Activated CD4-positive, alpha-beta T cell treated with anti-CD3 and anti-CD28 coated beads for 1 hour (primary cell): ENCODE data around the gene CCBE1.
"Not testable (repeated sequence)": the region's sequence is repeated elsewhere in the genome, so short reads cannot be mapped to it uniquely, and the experiment has no call there.

Experiments used
- DNase-seq: peaks from one replicate; pipeline ENCODE4 v3.0.0-alpha.2; 2020

The CCBE1 gene

GRCh38 chr18:59518705-59519104, 178.5 kb downstream of the CCBE1 start:
- no peak for DNase-seq

DNA sequence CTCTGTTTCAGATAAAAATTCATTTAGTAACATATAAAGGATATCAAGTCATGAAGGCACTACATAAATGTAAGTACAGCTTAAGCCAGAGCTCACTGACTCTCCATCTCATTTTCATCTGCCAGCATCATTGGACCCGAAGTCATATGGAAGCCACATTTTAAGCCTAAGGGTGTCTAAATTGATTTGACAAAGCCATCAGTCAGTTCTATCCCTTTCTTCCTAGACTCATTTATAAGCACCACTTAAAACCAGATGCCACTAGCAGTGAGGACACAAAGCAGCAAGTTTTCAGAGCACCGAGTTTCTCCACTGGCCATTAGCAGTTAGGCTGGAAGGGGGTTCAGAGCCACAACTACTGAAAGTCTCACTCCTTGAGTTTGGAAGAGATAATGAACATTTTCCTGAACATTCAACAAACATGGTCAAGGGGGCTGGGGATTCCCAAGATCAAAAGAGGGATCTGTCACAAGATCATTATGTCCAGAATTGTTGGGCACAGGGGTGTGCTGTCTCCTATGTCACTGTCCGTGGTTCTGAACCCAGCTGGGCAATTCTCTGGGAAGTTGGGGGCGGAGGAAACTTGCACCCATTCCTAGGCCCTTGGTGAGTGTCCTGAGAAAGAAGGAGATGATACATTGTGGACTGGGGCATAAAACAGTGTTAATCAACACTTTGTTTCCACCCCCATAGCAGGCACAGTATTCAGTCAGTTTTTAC, 179.6 kb downstream of the CCBE1 start:
- no peak for DNase-seq

DNA sequence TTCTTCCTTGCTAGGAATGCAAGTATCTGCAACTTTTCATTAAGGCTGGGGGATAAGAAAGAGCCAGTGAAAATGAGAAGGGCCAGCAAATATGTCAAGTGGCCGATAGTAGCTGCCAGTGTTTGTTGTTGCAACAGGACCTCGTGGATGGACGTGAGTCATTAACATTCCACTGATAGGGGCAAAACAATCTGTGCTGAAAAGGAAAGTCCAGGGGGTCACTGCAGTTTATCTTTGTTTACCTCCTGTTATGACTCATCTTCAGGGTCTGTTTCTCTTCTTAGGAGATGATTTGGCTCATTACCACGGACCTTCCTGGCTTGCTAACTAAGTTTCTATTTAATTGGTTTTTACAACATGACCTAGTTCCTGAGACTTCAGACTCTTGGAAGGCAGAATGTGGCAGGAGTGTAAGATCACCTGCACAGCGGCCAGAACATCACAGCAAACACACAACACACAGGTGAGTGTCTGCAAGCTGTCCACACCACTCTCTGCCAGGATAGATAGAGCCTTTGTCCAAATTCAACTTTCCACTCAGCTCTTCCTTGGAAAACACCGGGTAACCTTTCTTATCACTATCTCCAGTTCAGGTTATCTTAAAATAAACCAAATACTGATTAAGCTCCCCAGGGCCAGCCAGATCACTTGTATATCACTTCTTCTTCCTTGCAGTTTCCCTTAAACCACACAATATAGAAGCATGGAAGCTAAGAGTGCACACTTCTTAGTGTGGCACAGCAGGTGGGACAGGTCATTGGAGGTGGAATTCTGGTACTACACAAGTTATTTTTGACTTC, 180.7 kb downstream of the CCBE1 start:
- no peak for DNase-seq

- DNase-seq: not testable (repeated sequence)
Observed at GRCh38 chr18:59515956-59516355, 181.3 kb downstream of the CCBE1 start.

- no peak for DNase-seq
Observed at GRCh38 chr18:59515147-59515546, 182.1 kb downstream of the CCBE1 start.

- no peak for DNase-seq
Observed at GRCh38 chr18:59514203-59514602, 183.0 kb downstream of the CCBE1 start.

- DNase-seq: no peak
Observed at GRCh38 chr18:59512025-59512755, 185.0 kb downstream of the CCBE1 start.

DNA sequence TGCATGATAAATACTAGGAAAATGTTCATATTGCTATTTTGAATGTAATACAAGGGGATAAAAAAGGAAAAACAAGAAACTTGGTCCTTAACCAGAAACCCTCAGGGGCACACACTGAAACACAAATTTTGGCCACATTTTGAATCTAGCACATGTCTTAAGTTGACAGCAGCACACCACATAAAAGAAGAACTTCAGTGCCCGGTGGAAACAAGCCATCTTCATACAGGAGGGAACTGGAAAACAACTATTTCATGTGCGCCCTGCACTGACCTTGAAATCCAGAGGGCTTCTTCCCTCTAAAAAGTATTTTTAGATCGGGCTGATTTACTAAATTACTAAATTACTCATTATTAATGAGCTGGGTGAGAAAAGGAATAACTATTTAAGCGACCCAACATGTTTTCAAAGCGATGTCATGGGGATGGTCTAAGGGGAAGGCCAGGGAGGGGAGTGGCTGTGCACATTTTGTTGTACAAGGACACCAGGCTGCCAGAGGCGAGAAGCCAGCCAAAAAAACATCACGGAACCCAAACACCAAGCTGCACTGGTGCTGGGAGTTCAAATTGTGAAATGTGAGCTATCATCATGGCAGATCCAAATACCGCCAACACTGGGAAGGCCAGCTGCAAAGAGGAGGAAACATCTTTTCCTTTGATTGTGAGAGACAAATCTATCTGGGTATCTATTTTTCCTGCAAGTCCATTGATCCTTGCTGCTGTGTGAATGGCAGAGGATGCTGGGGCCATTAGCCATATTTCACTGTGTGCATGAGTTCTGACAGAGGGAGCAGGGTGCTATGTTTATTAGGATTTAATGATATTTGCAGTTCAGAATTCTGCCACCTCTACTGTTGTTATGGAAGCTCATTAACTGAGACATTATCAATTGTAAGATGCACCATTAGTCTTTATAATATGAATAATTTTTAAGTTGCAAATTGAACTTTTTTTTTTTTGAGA, 187.5 kb downstream of the CCBE1 start:
- no peak for DNase-seq

DNA sequence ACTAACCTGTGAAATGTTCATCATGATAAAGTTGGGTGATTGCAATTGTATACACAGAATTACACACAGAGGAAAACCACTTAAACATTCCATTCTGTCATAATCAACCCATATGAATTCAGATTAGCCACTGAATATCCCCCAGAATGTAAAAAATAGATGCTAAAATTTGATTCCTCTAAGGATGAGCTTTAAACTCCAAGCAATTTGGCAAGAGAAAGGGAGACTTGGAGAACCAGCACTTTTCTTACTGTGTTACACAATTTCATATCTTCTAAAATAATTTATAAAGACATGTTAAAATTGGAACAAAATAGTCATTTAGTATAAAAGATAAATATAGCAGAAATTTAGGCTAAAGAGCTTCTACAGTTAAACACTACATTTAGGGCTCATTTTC, 191.9 kb downstream of the CCBE1 start:
- DNase-seq: no peak

DNA sequence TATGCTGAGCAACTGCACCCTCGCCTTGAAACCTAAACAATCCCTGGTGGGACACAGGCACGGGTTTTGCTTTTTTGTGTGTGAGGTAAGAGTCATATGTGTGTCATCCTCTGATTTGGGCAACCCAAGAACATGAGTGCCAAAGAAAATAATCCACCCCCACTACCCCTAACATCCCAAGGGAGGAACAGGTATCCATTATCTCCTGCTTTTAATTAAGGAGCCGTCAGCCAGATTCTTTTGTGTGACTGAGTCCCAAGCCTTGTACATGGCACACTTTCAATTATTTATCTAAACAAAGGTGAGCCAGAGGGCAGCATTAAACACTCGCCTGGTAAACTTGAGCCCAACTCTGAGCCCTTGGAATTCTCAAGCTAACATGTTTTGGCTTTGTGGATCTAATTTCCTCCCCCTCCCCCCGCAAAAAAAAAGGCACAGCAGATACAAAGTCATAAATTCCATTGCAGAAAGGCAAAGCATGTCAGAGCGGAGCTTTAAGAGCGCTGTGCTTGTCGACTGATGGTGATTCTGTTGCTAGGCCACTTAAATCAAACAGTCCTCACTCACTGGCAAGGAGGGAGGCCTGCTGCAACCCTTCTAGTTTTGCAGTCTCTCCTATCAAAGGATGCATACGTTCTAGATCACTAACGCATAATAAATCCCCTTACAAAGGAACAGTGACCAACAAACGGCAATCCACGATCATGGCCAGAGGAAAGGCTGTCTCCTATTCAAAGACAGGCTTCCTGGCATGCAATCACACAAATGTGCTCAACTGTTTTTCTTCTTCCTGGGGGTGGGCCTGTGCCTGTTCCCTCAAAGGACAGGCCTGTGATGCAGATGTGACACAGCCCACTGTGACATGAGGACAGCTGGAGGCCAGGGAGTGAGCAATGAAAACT, 194.7 kb downstream of the CCBE1 start:
- no peak for DNase-seq

GRCh38 chr18:59501920-59502273, 195.3 kb downstream of the CCBE1 start:
- no peak for DNase-seq

DNA sequence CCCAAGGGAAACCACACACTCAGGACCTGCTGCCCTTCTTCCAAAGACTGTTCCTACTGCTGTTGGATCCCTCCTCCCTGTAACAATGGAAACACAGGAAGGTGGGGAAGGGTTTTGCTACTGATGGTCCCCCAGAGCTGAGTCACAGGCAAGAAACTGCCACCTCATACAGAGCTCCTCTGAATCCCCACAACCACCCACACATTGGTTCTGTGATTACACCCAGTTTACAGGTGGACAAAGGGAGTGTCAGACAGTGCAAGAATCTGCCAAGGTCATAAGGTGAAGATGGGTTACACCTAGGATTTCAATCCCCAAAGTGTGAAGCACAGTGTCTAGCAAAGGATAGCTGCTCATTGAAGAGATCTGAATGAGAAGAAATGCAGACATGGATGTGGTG, 196.5 kb downstream of the CCBE1 start:
- DNase-seq: no peak

GRCh38 chr18:59498506-59499086, 198.6 kb downstream of the CCBE1 start:
- DNase-seq: no peak

DNA sequence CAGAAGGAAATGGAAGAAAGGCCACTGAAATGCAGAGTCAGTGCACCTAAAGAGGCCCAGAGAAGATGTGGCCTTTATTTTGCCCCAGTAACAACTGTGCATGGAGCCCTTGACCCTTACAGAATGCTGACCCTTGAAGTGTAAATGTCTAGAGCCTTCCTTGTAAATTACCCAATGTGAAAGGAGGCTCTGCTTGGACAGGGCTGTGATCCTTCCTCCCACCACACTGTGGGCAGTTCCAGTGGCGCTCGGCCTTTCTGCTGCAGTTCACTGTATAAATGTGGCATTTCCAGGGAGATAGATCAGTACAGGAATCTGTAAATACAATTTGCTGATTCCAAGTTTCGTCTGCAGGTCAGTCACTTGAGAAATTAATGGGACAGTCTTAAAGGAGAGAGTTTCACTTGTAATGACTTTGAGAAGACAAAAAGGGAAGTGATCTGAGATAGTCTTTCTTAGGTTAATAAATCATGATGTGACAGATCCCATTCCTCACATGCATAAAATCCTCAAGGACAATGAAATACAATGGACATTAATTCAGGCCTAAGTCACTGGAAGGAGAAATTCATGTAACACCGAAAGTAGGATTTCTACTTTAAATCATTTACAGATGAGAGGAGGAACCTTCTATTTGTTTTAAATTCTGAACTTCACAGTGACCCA, 204.3 kb downstream of the CCBE1 start:
- DNase-seq: no peak

- DNase-seq: no peak
Observed at GRCh38 chr18:59488899-59489298, 208.3 kb downstream of the CCBE1 start.

- DNase-seq: no peak
Observed at GRCh38 chr18:59485382-59485781, 211.8 kb downstream of the CCBE1 start.

DNA sequence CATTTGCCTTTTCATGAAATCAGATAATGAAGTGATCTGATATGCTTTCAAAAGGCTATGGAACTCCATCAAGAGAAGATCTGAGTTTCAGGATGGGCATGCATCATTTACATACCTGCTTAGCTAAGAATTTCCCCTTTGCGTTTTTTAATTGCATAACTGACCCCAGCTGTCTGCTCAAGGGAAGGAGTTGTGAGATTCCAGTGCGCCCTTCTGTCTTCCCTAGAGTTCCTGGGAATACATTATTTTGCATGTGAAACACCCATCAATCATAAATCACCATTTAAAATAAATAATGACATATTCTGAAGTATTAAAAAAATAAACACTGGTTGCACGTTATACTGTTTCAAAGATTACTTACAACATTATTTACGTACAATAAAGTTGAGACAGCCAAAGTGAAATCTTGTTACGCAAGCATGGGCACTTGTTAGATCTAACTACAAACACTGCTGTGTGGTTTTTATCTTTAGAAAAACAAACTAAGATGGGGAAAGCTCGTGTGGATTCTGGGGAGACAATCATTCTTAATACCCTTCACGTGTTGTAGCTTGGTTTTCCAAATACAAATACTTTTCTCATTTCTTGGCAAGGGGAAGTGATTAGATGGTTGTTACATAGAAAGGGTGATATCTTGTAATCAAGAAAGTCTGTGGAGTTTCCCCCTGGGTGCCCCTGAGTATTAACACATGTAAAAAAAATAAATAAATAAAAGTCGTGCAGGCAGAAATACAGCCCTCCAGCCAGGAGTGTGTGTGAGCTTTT, 212.5 kb downstream of the CCBE1 start:
- DNase-seq: no peak

GRCh38 chr18:59484131-59484530, 213.1 kb downstream of the CCBE1 start:
- no peak for DNase-seq

GRCh38 chr18:59481436-59481835, 215.8 kb downstream of the CCBE1 start:
- DNase-seq: no peak

DNA sequence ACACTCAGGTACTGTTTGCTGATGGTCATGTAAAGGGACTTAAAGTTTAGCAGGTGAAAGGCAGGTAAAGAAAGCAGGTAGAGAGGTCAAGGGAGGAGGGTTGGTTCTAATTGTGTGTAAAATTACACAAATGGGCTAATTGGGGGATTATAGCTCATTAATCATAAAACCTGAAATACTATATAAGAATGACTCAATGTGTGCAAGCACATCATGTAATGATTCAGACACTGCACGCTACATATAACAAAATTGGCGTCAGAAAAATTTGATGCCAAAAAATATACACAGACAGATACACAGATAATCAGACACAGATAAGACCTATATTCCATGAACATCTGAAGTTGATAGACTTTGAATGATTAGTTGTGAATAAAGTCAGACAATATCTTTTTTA, 217.4 kb downstream of the CCBE1 start:
- DNase-seq: no peak
